GM10266 (cell line): ENCODE measurements around the gene ZBTB7C.
"Not testable (repeated sequence)": the region's sequence is repeated elsewhere in the genome, so short reads cannot be mapped to it uniquely, and the experiment has no call there.

Experiments used
- DNase-seq: peaks from one replicate; pipeline ENCODE4 v3.0.0; 2012; ENCODE audit errors: extremely low spot score
- CTCF ChIP-seq: IDR thresholded peaks from 2 replicates; pipeline ENCODE4 v1.5.1; 2012; ENCODE audit warnings: mild to moderate bottlenecking, low read depth; ENCODE audit not compliant: control insufficient read depth, insufficient read depth; ENCODE audit errors: missing control alignments

Gene ZBTB7C

GRCh38 chr18:48293954-48294898 lies 115.0 kb downstream of the ZBTB7C start:
- DNase-seq = no peak
- no peak for TF ChIP-seq CTCF

GRCh38 chr18:48292782-48293424 lies 116.3 kb downstream of the ZBTB7C start:
- DNase-seq = no peak
- TF ChIP-seq CTCF = no peak

GRCh38 chr18:48292229-48292628 lies 117.0 kb downstream of the ZBTB7C start:
- no peak for TF ChIP-seq CTCF
- DNase-seq = no peak

- no peak for TF ChIP-seq CTCF
- no peak for DNase-seq
Measured at GRCh38 chr18:48290162-48290926, 118.8 kb downstream of the ZBTB7C start.

GRCh38 chr18:48284743-48285142 lies 124.4 kb downstream of the ZBTB7C start:
- TF ChIP-seq CTCF = no peak
- no peak for DNase-seq

- DNase-seq = not testable (repeated sequence)
Measured at GRCh38 chr18:48284011-48284410, 125.2 kb downstream of the ZBTB7C start.

GRCh38 chr18:48281460-48281859 lies 127.7 kb downstream of the ZBTB7C start:
- not testable (repeated sequence) for DNase-seq

GRCh38 chr18:48279312-48279711 lies 129.9 kb downstream of the ZBTB7C start:
- DNase-seq = no peak
- no peak for TF ChIP-seq CTCF
